PC-9 (cell line): ENCODE measurements around the gene ZBTB48.

Source experiments
- CTCF ChIP-seq: fragments of 200-600 bp; sonication (generic); conservative IDR thresholded peaks from 2 replicates; pipeline ENCODE4 v1.6.1; 2017; ENCODE audit warnings: mixed run types, antibody characterized with exemption, mild to moderate bottlenecking, moderate library complexity
- EZH2 ChIP-seq: fragments of 200-600 bp; sonication (generic); IDR thresholded peaks from 2 replicates; pipeline ENCODE4 v1.8.0; 2017; ENCODE audit warnings: antibody characterized with exemption, low read depth

GRCh38 chr1:6623269-6623965 lies 43.6 kb downstream of the ZBTB48 start:
- no peak for TF ChIP-seq CTCF
- no peak for TF ChIP-seq EZH2
